GM12878 (cell line): Measurements from ENCODE around the gene RNF186.

Source experiments
- ATF3 ChIP-seq: IDR thresholded peaks from 2 replicates; pipeline ENCODE4 v1.6.1; 2011; ENCODE audit warnings: low read depth, mild to moderate bottlenecking, low read length, moderate library complexity, borderline replicate concordance; ENCODE audit errors: extremely low read depth
- CEBPB ChIP-seq, 2 experiments: fragments of 150-350 bp in 1 of 2; IDR thresholded peaks; 2 replicates each; pipeline ENCODE4 v1.6.1; 2012 to 2014; ENCODE audit warnings: low read depth in 2 of 2, low read length in 2 of 2, borderline replicate concordance in 1 of 2, inconsistent platforms in 1 of 2
- JUNB ChIP-seq: IDR thresholded peaks from 2 replicates; pipeline ENCODE4 v1.6.1; 2016; ENCODE audit warnings: antibody characterized with exemption, mild to moderate bottlenecking
- KAT2A ChIP-seq: conservative IDR thresholded peaks from 2 replicates; pipeline ENCODE4 v1.6.1; 2011; ENCODE audit warnings: low read depth, low read length; ENCODE audit not compliant: control insufficient read depth
- POLR2A ChIP-seq: IDR thresholded peaks from 2 replicates; pipeline ENCODE4 v1.6.1; 2011; ENCODE audit warnings: low read depth, mild to moderate bottlenecking, low read length
- POLR2AphosphoS5 ChIP-seq: IDR thresholded peaks from 2 replicates; pipeline ENCODE4 v1.6.1; 2011; ENCODE audit warnings: mild to moderate bottlenecking, low read length, inconsistent platforms
- TCF7 ChIP-seq: IDR thresholded peaks from 2 replicates; pipeline ENCODE4 v1.6.1; 2014; ENCODE audit warnings: antibody characterized with exemption, borderline replicate concordance
- YY1 ChIP-seq: IDR thresholded peaks from 2 replicates; pipeline ENCODE4 v1.6.1; 2011; ENCODE audit warnings: low read depth, mild to moderate bottlenecking, low read length
- ZSCAN29 ChIP-seq: fragments of 450-650 bp; IDR thresholded peaks from 2 replicates; pipeline ENCODE4 v1.6.1; 2017; ENCODE audit warnings: mild to moderate bottlenecking, moderate library complexity
- TF ChIP-seq, protein P1 (sequence below), 3 experiments: IDR thresholded peaks in 2 of 3; conservative IDR thresholded peaks in 1 of 3; 2 replicates each; pipeline ENCODE4 v1.5.1; 2011; ENCODE audit warnings: low read depth in 3 of 3, low read length in 3 of 3, mild to moderate bottlenecking in 3 of 3, control low read depth in 2 of 3, moderate library complexity in 2 of 3, inconsistent platforms in 1 of 3, mixed read lengths in 1 of 3; ENCODE audit not compliant: control insufficient read depth in 2 of 3, insufficient read depth in 1 of 3; ENCODE audit errors: extremely low read depth in 1 of 3
- TF ChIP-seq, protein P2 (sequence below): IDR thresholded peaks from 2 replicates; pipeline ENCODE4 v1.6.1; 2012; ENCODE audit warnings: low read depth, low read length, improper control_type of control experiment
- TF ChIP-seq, protein P3 (sequence below): fragments of 450-650 bp; IDR thresholded peaks from 2 replicates; pipeline ENCODE4 v1.6.1; 2017; ENCODE audit warnings: low read depth, mild to moderate bottlenecking, moderate library complexity

- TF ChIP-seq POLR2A (no peak), KAT2A (no peak), ZSCAN29 (no peak), JUNB (no peak), ATF3 (no peak), TCF7 (no peak), CEBPB (IDR thresholded peaks at IDR 0.05; ENCODE audit: borderline replicate concordance in 1 of 2, low read depth in 2 of 2, low read length in 2 of 2) (no peak), POLR2AphosphoS5 (no peak), YY1 (no peak)
- TF ChIP-seq, protein P1, sequence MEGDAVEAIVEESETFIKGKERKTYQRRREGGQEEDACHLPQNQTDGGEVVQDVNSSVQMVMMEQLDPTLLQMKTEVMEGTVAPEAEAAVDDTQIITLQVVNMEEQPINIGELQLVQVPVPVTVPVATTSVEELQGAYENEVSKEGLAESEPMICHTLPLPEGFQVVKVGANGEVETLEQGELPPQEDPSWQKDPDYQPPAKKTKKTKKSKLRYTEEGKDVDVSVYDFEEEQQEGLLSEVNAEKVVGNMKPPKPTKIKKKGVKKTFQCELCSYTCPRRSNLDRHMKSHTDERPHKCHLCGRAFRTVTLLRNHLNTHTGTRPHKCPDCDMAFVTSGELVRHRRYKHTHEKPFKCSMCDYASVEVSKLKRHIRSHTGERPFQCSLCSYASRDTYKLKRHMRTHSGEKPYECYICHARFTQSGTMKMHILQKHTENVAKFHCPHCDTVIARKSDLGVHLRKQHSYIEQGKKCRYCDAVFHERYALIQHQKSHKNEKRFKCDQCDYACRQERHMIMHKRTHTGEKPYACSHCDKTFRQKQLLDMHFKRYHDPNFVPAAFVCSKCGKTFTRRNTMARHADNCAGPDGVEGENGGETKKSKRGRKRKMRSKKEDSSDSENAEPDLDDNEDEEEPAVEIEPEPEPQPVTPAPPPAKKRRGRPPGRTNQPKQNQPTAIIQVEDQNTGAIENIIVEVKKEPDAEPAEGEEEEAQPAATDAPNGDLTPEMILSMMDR (IDR thresholded peaks at IDR 0.05 in 2 of 3, conservative IDR thresholded peaks at IDR 0.05 in 1 of 3; ENCODE audit: control insufficient read depth in 2 of 3, extremely low read depth in 1 of 3, insufficient read depth in 1 of 3, low read depth in 3 of 3, low read length in 3 of 3) = no peak
- TF ChIP-seq, protein P2, sequence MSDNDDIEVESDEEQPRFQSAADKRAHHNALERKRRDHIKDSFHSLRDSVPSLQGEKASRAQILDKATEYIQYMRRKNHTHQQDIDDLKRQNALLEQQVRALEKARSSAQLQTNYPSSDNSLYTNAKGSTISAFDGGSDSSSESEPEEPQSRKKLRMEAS = no peak
- TF ChIP-seq, protein P3, sequence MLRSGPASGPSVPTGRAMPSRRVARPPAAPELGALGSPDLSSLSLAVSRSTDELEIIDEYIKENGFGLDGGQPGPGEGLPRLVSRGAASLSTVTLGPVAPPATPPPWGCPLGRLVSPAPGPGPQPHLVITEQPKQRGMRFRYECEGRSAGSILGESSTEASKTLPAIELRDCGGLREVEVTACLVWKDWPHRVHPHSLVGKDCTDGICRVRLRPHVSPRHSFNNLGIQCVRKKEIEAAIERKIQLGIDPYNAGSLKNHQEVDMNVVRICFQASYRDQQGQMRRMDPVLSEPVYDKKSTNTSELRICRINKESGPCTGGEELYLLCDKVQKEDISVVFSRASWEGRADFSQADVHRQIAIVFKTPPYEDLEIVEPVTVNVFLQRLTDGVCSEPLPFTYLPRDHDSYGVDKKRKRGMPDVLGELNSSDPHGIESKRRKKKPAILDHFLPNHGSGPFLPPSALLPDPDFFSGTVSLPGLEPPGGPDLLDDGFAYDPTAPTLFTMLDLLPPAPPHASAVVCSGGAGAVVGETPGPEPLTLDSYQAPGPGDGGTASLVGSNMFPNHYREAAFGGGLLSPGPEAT = no peak
Observed at GRCh38 chr1:19840228-19840627, 25.1 kb upstream of the RNF186 start.
